Activated T-cell treated with anti-CD3 and anti-CD28 coated beads, Interleukin-2, amount 50 U/mL, for 4 hours (primary cell): ENCODE measurements around the gene ABHD18. TPM values are rescaled to one million over a fixed set of nuclear protein-coding genes. Genes with fewer than 3 reads are reported as not detected.
"Not testable (repeated sequence)": the region's sequence is repeated elsewhere in the genome, so short reads cannot be mapped to it uniquely, and the experiment has no call there.

Experiments
- ATAC-seq, 2 donors: fragments of 200-7000 bp; cut with Tn5 transposase; one replicate each; pipeline ENCODE4 v1.10.0; 2021
- DNase-seq: peaks from one replicate; pipeline ENCODE4 v3.0.0-alpha.2; 2020
- H3K27me3 Mint-ChIP-seq: one replicate; pipeline ENCODE4 v1.8.0; 2021; ENCODE audit warnings: low read depth, mixed read lengths
- H3K36me3 Mint-ChIP-seq: one replicate; pipeline ENCODE4 v1.8.0; 2022; ENCODE audit warnings: mixed read lengths; ENCODE audit not compliant: insufficient read depth
- H3K4me1 Mint-ChIP-seq: one replicate; pipeline ENCODE4 v1.8.0; 2021; ENCODE audit warnings: low read depth, mixed read lengths
- H3K4me3 Mint-ChIP-seq: one replicate; pipeline ENCODE4 v1.8.0; 2021; ENCODE audit warnings: mild to moderate bottlenecking, moderate library complexity, mixed read lengths
- H3K9me3 Mint-ChIP-seq: one replicate; pipeline ENCODE4 v1.8.0; 2021; ENCODE audit warnings: mixed read lengths
- total RNA-seq, 3 donors: library from RNA; stranded (reverse); gene quantifications; one replicate each; pipeline ENCODE4 v1.2.1, GENCODE V29; 2021

ABHD18 gene
- total RNA-seq, result 10 to 100 TPM in 1 of 3 donors, 1 to 10 TPM in 2; 8.9 to 12.1 (median 9.6) TPM

DNA sequence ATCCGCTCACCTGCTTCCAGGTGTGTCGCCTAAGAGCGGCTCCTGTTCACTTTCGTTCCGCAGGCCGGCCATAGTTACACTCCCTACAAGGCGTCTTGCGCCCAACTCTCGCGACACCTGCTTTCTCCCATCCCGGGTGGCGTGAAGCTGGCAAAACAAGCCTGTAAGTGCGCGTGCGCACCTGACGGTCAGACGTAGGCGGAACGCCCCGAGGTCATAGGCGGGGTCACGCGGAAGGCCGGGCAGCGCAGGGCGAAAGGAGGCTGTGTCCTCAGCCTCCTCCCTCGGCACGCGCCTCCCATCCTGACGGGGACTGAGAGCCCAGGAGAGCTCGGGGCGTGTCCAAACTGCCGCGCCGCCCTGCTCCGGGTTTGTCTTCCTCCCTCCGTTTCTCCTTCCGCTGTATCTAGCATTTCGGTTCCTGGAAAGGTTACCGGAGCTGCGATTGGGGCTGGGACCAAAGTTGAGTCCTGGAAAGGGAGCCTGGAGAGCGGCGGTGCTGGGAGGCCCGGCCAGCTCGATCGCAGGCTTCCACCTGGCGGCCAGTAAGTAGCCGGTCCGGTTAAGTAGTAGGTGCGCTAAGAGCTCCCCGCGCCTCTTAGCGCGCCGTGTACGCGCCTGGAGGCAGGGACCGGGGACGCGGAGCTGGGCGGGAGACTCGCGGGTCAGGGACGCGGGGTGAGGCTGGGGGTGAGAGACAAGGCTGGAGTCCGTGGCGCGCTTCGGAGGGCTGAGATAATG lies at the start of gene ABHD18, which contains the start of gene MFSD8:
Gene ABHD18 (plus strand): TSS at position 345 of the 741 bp plus-strand sequence. CDS start 17,550 bp downstream, outside the sequence.
Gene MFSD8 (minus strand): TSS at position 112 of the 741 bp plus-strand sequence. CDS start 40 bp downstream, at position 72.
- peak; percentile 96 to 97 for ATAC-seq
- H3K9me3 Mint-ChIP-seq, result no peaks in the 10 kb centered on the region

DNA sequence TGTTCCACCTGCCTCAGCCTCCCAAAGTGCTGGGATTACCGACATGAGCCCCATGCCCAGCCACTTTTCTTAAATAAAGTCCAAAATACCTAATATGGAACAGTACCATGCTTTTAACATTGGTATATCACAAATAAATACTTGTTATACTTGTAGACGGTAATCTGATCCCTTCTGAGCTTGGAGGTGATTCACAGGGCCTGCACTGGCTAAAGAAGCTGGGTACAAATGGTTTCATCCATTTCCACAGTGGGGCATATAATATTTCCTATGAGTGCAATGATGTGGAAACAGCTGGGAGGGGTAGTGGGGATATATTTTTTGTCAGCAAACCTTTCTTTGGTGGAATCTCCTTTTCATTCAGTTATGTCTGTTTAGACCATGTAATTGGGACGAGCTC lies 48.7 kb upstream of the ABHD18 start:
- Mint-ChIP-seq H3K27me3 (no peaks in the 10 kb centered on the region), H3K36me3 (peaks cover 22% of the 10 kb centered on the region), H3K4me3 (no peak overlapping the region), H3K9me3 (no peaks in the 10 kb centered on the region), H3K4me1 (no peaks in the 10 kb centered on the region)
- ATAC-seq (no peak), DNase-seq (no peak)

More for the DNA sequence above, at the start of gene ABHD18, which contains the start of gene MFSD8:
- Mint-ChIP-seq H3K36me3 (peaks cover 3% of the 10 kb centered on the region), H3K27me3 (no peaks in the 10 kb centered on the region), H3K4me3 (peak within 1 kb of the TSS; percentile 95), H3K4me1 (peaks cover 38% of the 10 kb centered on the region)
- peak; percentile 99 for DNase-seq

DNA sequence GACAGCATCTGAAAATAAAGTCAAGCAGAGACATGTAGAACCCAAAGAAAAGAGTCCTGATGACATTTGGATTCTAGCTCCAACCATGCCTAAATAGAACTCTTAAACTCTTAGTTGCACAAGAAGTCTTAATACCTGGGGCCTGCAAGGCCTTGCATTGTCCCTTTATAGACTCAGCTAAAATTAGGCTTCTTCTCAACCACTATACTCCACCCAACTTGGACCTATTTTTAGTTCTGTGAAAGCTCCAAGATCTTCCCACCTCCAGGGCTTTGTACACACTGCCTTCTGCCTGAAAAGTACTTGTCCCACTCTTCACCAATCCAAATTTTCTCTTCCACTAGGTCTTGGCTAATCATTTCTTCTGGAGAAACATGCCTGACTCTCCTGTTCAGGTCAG lies 48.1 kb upstream of the ABHD18 start:
- Mint-ChIP-seq H3K4me3 (no peak overlapping the region), H3K36me3 (peaks cover 22% of the 10 kb centered on the region), H3K4me1 (no peaks in the 10 kb centered on the region), H3K9me3 (no peaks in the 10 kb centered on the region), H3K27me3 (no peaks in the 10 kb centered on the region)
- no peak for DNase-seq
- no peak for ATAC-seq

DNA sequence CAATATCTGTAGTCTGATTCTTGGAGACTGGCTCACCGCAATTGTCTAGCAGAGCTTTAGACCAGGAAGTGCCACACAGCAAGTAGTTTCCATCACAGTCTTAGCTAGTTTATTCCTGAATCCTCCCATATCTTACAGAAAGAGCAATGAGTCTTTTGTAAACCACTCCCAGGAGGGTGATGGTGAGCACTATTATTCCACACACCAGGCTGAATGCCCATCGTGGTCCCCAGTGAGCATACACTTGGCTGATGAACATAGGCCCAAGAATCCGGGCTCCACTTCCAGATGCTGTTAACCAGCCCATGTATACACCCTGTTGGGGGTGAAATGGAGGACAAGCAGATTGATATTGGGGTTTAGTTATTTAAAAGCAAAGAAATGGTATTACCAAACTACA lies 44.7 kb upstream of the ABHD18 start:
- ATAC-seq (no peak), DNase-seq (no peak)
- H3K27me3 Mint-ChIP-seq, result no peaks in the 10 kb centered on the region
- H3K36me3 Mint-ChIP-seq, result peaks cover 39% of the 10 kb centered on the region
- no peaks in the 10 kb centered on the region for H3K4me1 Mint-ChIP-seq
- H3K4me3 Mint-ChIP-seq, result no peak overlapping the region
- H3K9me3 Mint-ChIP-seq, result no peaks in the 10 kb centered on the region

DNA sequence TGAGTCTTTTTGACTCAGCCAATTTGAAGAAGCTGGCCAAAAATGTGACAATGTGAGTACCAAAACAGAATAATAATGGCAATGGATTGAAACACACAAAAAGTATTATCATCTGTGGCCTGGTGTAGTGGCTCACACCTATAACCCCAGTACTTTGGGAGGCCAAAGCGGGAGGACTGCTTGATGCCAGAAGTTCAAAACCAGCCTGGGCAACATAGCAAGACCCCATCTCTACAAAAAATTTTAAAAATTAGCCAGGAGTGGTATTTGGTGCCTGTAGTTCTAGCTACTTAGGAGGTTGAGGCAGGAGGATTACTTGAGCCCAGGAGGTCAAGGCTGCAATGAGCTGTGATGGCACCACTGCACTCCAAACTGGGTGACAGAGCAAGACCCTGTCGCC lies 43.0 kb upstream of the ABHD18 start:
- Mint-ChIP-seq H3K27me3 (no peaks in the 10 kb centered on the region), H3K36me3 (peaks cover 48% of the 10 kb centered on the region), H3K4me1 (no peaks in the 10 kb centered on the region), H3K9me3 (no peaks in the 10 kb centered on the region), H3K4me3 (no peak overlapping the region)
- DNase-seq, result no peak
- ATAC-seq, result no peak

DNA sequence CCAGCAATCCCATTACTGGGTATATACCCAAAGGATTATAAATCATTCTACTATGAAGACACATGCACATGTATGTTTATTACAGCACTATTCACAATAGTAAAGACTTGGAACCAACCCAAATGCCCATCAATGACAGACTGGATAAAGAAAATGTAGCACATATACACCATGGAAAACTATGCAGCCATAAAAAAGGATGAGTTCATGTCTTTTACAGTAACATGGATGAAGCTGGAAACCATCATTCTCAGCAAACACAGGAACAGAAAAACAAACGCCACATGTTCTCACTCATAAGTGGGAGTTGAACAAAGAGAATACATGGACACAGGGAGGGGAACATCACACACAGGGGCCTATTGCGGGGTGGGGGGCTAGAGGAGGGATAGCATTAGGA lies 39.5 kb upstream of the ABHD18 start:
- not testable (repeated sequence) for ATAC-seq, H3K27me3 Mint-ChIP-seq, H3K4me3 Mint-ChIP-seq, DNase-seq, H3K4me1 Mint-ChIP-seq, H3K9me3 Mint-ChIP-seq
- peaks cover 43% of the 10 kb centered on the region for H3K36me3 Mint-ChIP-seq

DNA sequence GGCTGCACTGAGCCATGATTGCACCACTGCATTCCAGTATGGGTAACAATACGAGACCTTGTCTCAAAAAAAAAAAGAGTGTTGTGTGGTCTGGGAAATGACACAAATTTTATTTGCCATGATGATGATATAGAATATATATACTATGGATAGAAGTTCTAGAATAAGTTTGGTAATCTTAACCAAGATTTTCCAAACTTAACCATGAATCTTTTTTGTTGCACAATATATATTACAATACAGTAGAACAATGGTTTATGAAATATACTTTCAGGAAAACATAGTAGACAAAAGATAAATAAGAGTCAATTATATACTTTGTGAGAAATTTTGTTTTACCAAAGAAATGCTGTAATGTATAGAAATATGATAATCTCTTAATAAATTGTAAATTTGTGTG lies 35.0 kb upstream of the ABHD18 start:
- DNase-seq, result no peak
- H3K9me3 Mint-ChIP-seq, result no peaks in the 10 kb centered on the region
- no peaks in the 10 kb centered on the region for H3K27me3 Mint-ChIP-seq
- no peak overlapping the region for H3K4me3 Mint-ChIP-seq
- peaks cover 24% of the 10 kb centered on the region for H3K36me3 Mint-ChIP-seq
- no peaks in the 10 kb centered on the region for H3K4me1 Mint-ChIP-seq
- ATAC-seq, result no peak

DNA sequence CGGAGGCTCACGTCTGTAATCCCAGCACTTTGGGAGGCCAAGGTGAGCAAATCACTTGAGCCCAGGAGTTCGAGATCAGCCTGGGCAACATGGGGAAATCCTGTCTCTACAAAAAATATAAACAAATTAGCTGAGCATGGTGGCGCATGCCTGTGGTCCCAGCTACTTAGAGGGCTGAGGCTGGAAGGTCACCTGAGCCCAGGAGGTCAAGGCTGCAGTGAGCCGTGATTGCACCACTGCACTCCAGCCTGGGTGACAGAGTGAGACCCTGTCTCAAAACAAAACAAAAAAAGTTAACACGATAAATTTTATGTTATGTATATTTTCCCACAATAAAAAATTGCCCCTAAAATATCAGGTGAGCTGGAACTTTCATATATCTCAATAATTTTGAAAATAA lies 33.4 kb upstream of the ABHD18 start:
- not testable (repeated sequence) for H3K9me3 Mint-ChIP-seq, ATAC-seq, H3K27me3 Mint-ChIP-seq, H3K4me3 Mint-ChIP-seq, DNase-seq, H3K4me1 Mint-ChIP-seq
- peaks cover 13% of the 10 kb centered on the region for H3K36me3 Mint-ChIP-seq

DNA sequence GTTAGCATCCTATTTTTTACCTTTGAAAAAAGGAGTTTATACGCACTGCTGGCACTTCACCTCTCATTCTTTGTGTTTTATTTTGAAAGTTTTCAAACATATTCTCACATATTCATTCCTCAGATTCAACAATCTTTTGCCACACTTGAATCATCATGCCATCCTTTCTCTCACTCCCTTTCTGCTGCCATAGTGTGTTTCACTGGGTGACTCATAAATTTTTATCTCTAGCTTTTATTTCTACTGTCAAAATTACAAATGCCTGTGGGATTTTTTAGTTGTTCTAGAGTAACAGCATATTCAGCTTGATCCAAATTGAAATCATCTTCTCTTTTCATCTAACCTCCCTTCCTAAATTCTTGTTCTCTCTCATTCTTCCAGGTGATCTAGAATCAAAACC lies 28.2 kb upstream of the ABHD18 start:
- Mint-ChIP-seq H3K36me3 (peaks cover 23% of the 10 kb centered on the region), H3K9me3 (no peaks in the 10 kb centered on the region), H3K4me3 (no peak overlapping the region), H3K4me1 (peaks cover 4% of the 10 kb centered on the region), H3K27me3 (no peaks in the 10 kb centered on the region)
- ATAC-seq, result no peak
- DNase-seq, result no peak

DNA sequence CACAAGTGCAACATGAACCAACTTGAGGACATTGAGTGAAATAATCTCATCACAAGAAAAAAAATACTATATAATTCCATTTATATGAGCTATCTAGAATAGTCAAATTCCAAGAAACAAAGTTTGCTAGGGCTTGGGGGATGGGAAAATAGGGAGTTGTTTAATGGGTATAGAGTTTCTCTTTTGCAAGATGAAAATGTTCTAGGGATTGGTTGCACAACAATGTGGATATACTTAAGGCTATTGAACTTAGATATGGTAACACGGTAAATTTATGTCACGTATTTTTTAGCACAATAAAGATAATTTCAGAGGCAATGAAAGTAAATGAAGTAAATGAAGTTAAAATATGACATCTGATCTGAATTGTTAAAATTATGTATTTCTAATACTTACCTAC lies 8.1 kb upstream of the ABHD18 start:
- Mint-ChIP-seq H3K4me3 (no peak overlapping the region), H3K9me3 (no peaks in the 10 kb centered on the region), H3K4me1 (peaks cover 12% of the 10 kb centered on the region), H3K36me3 (peaks cover 5% of the 10 kb centered on the region), H3K27me3 (no peaks in the 10 kb centered on the region)
- no peak for ATAC-seq
- DNase-seq, result no peak

DNA sequence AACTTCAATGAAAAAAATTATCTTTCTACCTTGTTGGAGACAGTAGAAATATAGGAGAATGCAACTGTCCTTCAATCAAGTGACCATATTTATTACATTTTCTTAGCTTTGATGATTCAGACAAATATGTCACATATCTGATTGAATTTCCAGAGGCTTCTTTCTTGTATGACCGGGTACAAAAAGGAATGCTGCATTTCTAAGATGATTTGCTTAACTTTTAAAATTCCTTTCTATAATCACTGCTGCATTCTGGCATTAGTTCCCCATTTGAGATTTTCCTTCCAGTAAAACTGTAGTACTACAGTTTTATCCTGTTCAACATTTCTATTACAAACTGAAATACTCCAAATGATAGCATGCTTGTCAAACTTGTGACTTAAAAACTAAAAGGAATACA lies 5.4 kb upstream of the ABHD18 start:
- Mint-ChIP-seq H3K36me3 (peaks cover 8% of the 10 kb centered on the region), H3K27me3 (no peaks in the 10 kb centered on the region), H3K4me1 (peaks cover 29% of the 10 kb centered on the region), H3K9me3 (no peaks in the 10 kb centered on the region), H3K4me3 (no peak overlapping the region)
- ATAC-seq (no peak), DNase-seq (no peak)

DNA sequence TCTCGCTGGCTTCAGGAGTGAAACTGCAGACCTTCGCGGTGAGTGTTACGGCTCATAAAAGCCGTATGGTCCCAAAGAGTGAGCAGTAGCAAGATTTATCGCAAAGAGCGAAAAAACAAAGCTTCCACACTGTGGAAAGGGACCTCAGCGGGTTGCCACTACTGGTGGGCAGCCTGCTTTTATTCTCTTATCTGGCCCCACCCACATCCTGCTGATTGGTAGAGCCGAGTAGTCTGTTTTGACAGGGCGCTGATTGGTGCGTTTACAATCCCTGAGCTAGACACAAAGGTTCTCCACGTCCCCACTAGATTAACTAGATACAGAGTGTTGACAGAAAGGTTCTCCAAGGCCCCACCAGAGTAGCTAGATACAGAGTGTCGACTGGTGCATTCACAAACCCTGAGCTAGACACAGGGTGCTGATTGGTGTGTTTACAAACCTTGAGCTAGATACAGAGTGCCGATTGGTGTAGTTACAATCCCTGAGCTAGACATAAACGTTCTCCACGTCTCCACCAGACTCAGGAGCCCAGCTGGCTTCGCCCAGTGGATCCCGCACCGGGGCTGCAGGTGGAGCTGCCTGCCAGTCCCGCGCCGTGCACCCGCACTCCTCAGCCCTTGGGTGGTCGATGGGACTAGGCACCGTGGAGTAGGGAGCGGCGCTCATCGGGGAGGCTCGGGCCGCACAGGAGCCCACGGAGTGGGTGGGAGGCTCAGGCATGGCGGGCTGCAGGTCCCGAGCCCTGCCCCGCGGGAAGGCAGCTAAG lies 1.4 kb upstream of the ABHD18 start:
- Mint-ChIP-seq H3K4me3 (peak overlapping the region; percentile 95), H3K4me1 (peaks cover 40% of the 10 kb centered on the region)
- DNase-seq, H3K27me3 Mint-ChIP-seq, H3K36me3 Mint-ChIP-seq, ATAC-seq, H3K9me3 Mint-ChIP-seq: not testable (repeated sequence)

DNA sequence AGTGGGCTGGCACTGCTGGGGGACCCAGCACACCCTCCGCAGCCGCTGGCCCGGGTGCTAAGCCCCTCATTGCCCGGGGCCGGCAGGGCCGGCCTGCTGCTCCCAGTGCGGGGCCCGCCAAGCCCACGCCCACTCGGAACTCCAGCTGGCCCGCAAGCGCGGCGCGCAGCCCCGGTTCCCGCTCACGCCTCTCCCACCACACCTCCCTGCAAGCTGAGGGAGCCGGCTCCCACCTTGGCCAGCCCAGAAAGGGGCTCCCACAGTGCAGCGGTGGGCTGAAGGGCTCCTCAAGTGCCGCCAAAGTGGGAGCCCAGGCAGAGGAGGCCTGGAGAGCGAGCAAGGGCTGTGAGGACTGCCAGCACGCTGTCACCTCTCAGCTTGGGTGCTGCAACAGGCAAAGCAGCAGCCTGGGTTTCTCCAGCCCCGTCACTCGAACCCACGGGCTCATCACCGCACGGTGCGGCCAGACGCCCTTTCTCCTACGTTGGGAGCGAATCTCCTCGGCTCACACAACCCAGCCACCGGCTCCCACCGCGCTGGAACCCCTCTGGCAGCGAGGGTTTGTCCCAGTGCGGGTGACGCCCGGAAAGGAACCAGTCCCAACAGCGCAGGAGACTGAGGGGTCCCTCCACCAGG lies 662 bp upstream of the ABHD18 start:
- peak; percentile 20 to 23 for ATAC-seq
- peaks cover 38% of the 10 kb centered on the region for H3K4me1 Mint-ChIP-seq

DNA sequence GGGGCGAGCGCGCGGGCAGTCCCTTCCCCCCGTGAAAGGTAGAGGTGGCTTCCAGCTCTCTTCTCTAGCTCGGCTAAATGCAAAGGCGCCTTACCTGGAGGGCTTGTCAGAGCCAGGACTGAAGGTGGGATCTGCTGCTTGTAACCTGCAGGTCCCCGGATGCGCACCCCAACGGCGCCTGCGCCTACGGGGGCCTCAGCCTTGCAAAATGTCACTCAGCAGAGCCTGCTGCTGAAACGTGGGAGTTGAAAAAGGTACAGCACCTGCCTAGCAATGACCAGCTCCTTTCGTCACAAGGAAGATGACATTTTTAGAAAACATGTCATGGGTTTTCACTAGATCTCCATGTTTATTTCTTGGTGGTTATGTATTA lies 583 bp downstream of the ABHD18 start:
- Mint-ChIP-seq H3K36me3 (peaks cover 3% of the 10 kb centered on the region), H3K27me3 (no peaks in the 10 kb centered on the region), H3K4me3 (peak overlapping the region; percentile 95), H3K4me1 (peaks cover 38% of the 10 kb centered on the region), H3K9me3 (no peaks in the 10 kb centered on the region)
- DNase-seq, result peak; percentile 65
- peak; percentile 42 to 50 for ATAC-seq

More for the DNA sequence above, 662 bp upstream of the ABHD18 start:
- DNase-seq, H3K27me3 Mint-ChIP-seq, H3K9me3 Mint-ChIP-seq, H3K36me3 Mint-ChIP-seq: not testable (repeated sequence)
- H3K4me3 Mint-ChIP-seq, result peak overlapping the region; percentile 95
